ENCODE results near the gene TRIM2. TPM values are rescaled to one million over a fixed set of nuclear protein-coding genes. Genes with fewer than 3 reads are reported as not detected.
A peak's percentile ranks its signal among the peaks of the same experiment; 100 is the strongest.

Gene TRIM2
- total RNA-seq, 1 donor from 2014 or later = 10.8 TPM

GRCh38 chr4:153318696-153319320 is 114.6 kb downstream of the TRIM2 start:
- DNase-seq (ENCODE audit: low spot score) (no peak), ATAC-seq (peak; percentile 92)

DNA sequence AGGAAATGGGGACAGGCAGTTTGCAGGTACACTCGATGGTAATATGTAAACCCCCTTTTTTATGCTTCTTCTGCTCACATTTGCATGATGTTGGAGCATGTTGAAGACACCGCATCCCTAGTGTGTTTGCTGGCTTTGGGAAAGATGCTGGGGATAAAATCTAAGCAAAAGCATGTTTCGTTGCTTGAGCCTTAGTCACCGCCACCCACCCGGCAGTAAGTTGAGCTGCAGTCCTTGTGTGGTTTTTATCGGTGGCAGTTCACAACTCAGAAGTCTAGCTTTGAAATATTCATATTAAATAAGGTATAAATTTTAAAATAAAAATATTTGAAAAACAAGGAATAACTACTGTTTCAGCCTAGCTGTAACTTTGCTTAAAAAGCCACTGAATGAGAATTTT is 118.5 kb downstream of the TRIM2 start:
- no peak for ATAC-seq

DNA sequence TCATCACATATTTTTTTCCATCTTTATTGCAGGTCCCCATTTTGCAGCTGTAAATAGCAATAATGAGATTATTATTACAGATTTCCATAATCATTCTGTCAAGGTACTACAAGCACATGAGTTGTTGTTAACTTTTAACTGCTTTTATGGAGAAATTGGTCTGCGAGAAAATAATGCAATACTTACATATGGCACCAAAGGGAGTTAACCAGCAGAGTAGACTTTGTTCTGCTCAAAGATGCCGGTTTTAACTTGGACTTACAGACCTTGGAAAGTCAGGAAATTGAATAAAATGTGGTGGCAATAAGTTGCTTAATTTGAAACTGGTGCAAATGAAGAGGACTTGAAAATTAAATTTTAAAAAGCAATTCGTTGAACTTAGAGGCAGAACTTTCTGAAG is 119.8 kb downstream of the TRIM2 start:
- no peak for ATAC-seq
- no peak for DNase-seq (ENCODE audit: low spot score)

More for the DNA sequence above, 118.5 kb downstream of the TRIM2 start:
- DNase-seq (ENCODE audit: low spot score) = no peak

- DNase-seq (ENCODE audit: low spot score) (no peak), ATAC-seq (no peak)
Observed at GRCh38 chr4:153325558-153325957, 121.3 kb downstream of the TRIM2 start.

DNA sequence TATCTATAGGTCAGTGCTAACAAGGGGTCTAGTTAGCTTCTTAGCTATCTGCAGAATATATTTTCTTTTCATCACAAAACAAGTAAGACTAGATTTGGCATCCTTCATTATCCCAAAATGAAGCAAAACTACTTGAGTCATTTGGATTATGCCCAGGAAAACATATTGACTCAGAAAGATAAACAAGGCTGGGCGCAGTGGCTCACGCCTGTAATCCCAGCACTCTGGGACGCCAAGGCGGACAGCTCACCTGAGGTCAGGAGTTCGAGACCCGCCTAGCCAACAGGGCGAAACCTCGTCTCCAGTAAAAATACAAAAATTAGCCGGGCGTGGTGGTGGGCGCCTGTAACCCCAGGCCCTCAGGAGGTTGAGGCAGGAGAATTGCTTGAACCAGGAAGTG is 122.3 kb downstream of the TRIM2 start:
- DNase-seq (ENCODE audit: low spot score) (no peak), ATAC-seq (no peak)

- ATAC-seq (no peak), DNase-seq (ENCODE audit: low spot score) (no peak)
Observed at GRCh38 chr4:153327247-153327646, 123.0 kb downstream of the TRIM2 start.

DNA sequence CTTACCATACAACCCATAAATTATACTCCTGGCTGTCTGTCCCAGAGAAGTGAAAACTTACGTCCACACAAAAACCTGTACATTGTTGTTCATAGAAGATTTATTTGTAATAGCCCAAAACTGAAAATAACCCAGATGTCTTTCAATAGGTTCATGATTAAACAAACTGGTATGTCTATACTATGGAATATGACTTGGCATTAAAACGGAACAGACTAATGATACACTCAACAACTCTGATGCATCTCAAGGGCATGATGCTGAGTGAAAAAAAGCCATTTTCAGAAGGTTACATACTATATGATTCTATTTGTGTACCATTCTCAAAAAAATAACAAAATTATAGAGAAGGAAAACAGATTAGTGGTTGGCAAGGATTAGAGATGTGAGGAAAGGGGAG is 128.7 kb downstream of the TRIM2 start:
- DNase-seq (ENCODE audit: low spot score) = no peak
- no peak for ATAC-seq

GRCh38 chr4:153333874-153334273 is 129.6 kb downstream of the TRIM2 start:
- ATAC-seq = no peak
- no peak for DNase-seq (ENCODE audit: low spot score)

DNA sequence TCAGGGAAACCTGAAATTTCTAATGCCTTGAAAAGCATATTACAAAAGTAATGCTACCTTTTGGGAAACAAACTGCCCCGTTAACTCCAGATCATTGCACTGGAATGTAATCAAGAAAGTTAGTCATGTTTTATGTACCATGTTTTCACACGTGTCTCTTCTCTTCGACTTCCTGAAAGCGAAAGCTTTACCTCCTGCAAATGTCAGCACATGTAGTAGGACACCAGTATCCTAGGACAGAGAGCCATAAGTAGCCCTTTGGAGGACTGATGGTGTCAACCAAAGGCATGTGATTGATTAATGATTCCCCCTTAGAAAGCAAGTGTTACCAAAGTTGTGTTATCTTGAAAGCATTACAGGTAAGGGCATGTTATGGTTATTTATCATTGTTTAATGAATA is 131.4 kb downstream of the TRIM2 start:
- no peak for ATAC-seq
- DNase-seq (ENCODE audit: low spot score) = no peak

GRCh38 chr4:153337686-153338085 is 133.4 kb downstream of the TRIM2 start:
- ATAC-seq (no peak), DNase-seq (ENCODE audit: low spot score) (no peak)

DNA sequence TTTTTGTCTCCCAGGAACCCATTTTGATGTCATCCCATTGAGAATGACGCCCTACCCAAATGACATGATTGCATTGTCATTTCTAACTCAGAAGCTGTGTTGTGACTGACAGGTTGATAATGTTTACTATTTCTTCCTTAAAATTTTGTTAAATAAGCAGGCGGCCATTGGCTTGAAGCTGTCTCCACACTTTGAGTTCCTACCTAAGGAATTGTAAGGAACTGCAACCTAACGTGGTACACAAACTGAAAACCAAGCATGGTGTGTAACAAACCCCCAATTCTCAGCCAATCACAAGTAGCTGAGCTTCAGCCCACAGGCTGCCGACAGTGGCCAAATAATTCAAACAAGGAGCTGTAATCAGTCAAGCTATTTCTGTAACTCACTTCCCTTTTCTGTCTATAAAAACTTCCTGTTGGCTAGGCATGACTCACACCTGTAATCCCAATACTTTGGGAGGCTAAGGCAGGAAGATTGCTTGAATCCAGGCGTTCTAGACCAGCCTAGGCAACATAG is 137.4 kb downstream of the TRIM2 start:
- DNase-seq (ENCODE audit: low spot score) = no peak
- ATAC-seq = no peak

- DNase-seq (ENCODE audit: low spot score) (no peak), ATAC-seq (no peak)
Observed at GRCh38 chr4:153342751-153343552, 138.7 kb downstream of the TRIM2 start.

DNA sequence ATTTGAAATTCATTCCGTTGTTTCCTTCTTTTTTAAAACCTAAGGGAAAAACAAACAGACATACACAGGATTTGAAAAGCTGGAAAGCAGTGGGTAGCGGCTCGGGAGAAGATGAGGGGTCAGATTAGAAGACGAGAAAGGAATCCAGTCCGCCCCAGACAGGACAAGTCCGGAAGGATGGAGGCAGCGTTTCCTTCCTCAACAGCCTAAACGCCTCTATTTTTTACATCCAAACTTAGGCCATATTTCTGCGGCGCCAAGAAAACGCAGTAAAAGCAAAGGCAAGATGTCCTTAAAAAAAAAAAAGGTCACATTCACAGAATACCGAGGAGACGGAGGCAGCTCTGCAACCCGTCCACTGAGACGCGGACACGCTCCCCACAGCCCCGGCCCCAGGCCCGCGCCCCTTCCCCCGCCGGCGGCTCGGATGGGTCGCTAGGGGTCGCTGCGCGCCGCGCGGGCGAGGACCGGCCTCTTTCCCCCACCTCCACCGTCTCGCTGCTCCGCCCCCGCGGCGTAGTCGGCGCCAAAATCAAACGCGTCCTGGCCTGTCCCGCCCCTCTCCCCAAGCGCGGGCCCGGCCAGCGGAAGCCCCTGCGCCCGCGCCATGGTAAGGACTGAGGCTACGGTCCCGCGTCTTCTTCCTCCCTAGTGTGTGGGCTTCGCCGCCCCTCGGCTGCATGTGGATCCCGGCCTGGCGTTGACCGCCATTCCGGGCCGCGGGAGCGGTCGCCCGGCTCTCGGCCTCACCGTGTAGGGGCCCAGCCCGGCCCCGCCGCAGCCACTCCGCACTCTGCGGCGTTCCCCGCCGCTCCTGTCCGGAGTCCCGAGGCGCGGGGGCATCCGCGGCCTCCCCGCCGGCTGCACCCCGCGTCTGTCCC is 140.1 kb downstream of the TRIM2 start, which contains the start of gene MND1:
TSS of gene MND1 (plus strand) at position 558 of the 881 bp plus-strand sequence. CDS start at position 608, 50 bp downstream.
- ATAC-seq = peak; percentile 96
- DNase-seq (ENCODE audit: low spot score) = peak; percentile 82

DNA sequence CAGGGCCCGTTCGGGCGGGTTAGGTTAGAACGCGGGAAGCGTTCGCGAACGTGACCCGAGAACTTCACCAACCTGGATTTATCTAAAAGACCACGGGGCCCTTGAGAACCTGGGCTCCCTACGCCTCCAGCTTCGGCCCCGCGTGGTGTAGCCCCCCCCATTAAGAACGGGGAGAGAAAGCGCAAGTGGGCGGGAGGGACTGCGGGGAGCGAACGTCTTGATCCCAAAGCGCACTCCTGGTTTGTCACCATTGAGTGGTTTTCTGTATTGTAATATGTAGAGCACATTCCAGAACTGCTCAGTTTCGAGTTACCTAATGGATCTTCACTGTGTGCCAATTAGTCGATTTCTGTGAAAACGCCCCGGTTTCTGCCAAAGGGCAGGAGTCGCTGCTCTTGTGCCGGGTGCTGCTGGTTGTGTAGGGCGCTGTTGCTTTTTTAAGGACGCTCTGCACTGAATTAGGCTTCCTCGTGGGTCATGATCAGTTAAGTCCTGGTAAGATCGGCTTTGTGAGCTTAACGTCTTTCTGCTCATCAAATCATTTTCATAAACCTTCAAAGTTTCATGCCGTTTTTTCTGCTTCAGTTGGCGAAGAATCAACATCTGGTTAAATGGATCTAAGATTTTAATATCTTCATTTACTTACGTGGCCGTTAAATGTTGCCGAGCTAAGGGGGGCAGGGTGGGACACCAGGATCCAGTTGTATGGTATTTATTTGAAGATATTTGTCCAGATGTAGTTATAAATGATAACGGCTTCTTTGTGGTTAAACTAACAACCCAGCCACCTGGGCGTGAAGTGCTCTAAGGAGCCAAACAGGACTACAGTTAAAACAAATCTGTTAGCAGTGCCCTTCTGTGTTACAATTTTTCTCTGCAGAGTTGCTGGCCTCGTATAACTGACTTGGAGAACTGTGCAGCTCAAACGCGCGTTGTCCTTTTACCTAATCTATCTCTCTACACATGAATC is 141.1 kb downstream of the TRIM2 start:
- ATAC-seq (peak; percentile 79), DNase-seq (ENCODE audit: low spot score) (peak; percentile 73)

GRCh38 chr4:153346031-153346430 is 141.8 kb downstream of the TRIM2 start:
- DNase-seq (ENCODE audit: low spot score) (no peak), ATAC-seq (no peak)

GRCh38 chr4:153346563-153346962 is 142.3 kb downstream of the TRIM2 start:
- ATAC-seq = no peak
- DNase-seq (ENCODE audit: low spot score) = no peak

DNA sequence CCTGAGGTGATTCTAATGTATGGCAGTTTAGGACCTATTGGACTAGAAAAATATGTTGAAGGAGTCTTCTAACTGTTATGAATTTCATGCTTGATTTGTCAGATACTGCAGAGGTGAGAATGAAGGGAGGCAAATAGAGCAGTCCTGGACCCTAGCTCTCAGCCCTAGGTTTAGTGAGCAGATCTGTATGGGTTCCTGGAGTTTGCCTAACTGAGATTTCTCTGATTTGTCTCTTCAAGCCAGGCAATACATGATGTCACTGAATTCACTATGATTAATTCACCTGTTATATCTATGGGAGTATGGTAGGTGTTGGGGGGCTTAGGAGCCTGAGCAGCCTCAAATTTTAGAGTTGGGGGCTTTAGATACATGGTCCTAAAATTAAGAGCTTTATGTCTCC is 142.9 kb downstream of the TRIM2 start:
- ATAC-seq (no peak), DNase-seq (ENCODE audit: low spot score) (no peak)

- no peak for DNase-seq (ENCODE audit: low spot score)
- ATAC-seq = no peak
Observed at GRCh38 chr4:153348006-153348405, 143.8 kb downstream of the TRIM2 start.

DNA sequence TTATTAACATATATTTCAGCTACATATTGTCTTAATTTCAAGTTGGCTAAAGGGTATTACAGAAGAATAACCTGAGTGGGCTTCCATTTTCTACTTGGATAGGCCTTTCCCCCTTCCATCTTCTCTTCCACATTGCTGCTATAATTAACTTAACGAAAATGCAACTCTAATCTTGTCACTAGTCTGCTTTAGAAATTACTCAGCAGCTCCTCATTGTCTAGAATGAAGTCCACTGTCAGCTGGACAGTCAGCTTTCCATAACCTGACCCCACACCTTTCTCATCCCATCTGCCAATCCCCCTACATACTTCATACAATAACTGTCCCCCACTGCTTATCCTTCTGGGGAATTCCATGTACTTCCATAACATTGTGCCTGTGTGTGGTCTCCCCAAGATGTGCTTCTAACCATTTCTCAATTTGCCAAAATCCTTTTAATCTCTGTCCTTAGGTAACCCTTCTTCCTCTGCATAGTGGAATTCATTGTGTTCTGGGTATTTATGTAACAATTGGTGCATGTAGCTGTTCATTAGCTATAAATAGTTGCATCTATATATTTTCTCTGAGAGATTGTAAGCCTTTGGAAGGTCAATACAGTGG is 145.1 kb downstream of the TRIM2 start:
- ATAC-seq (no peak), DNase-seq (ENCODE audit: low spot score) (no peak)

- DNase-seq (ENCODE audit: low spot score) (no peak), ATAC-seq (no peak)
Observed at GRCh38 chr4:153362184-153362583, 157.9 kb downstream of the TRIM2 start.

Data from left lobe of liver (tissue), 2 donors.